ENCODE measurements around the gene PBX3. TPM values are rescaled to one million over a fixed set of nuclear protein-coding genes. Genes with fewer than 3 reads are reported as not detected.

The PBX3 gene
- total and polyA plus RNA-seq, 2 of the 13 experiments (the other 11 are each of a cell fraction or from before 2014, with no cell fraction given): 6.0 to 11.2 TPM

GRCh38 chr9:125969868-125970267 lies 222.7 kb downstream of the PBX3 start:
- H3K9me3 ChIP-seq (ENCODE audit: low read length): no peaks in the 10 kb centered on the region
- 17% methylated on average over 2 of the region's 5 CpGs for WGBS (ENCODE audit: low lambda C conversion rate)
- DNase-seq (ENCODE audit: low spot score) (no peak), FAIRE-seq (no peak), ATAC-seq (no peak)
- no peaks in the 10 kb centered on the region for H3K79me2 ChIP-seq (ENCODE audit: insufficient read depth, low read length)
- H2AFZ ChIP-seq (ENCODE audit: low read length): no peak overlapping the region
- in situ Hi-C loops (cut with HindIII; ENCODE audit: extremely low pct_ligation_motif_present, low pct_unique_long_range_greater_than_20kb): no loop called here
- CTCF ChIA-PET (ENCODE audit: low intra/inter-chr PET ratio, low total read pairs): no interaction called here
- no peak overlapping the region for H3K4me3 ChIP-seq (replicated peaks in 1 of 3; ENCODE audit: insufficient read depth in 1 of 3, low read depth in 2 of 3, low read length in 3 of 3)
- no peak overlapping the region for H3K4me2 ChIP-seq (ENCODE audit: low read depth, low read length)
- POLR2A ChIA-PET: no interaction called here
- peaks cover under 1 to 2% of the 10 kb centered on the region in 2 experiments; a peak in 1 of 5 replicates for H3K36me3 ChIP-seq (replicated peaks in 1 of 2; ENCODE audit: control insufficient read depth in 1 of 2, insufficient read depth in 2 of 2, low read length in 2 of 2)
- no peaks in the 10 kb centered on the region for H3K4me1 ChIP-seq (ENCODE audit: insufficient read depth, low read length)
- intact Hi-C loops (cut with micrococcal nuclease; ENCODE audit: unreplicated experiment): no loop called here
- BruUV-seq (replicated peaks): no TSS peak
- H4K20me1 ChIP-seq (ENCODE audit: insufficient read depth, low read length): no peaks in the 10 kb centered on the region
- H3K9ac ChIP-seq (ENCODE audit: insufficient read depth, low read depth, low read length): no peak overlapping the region
- H3K27ac ChIP-seq (ENCODE audit: extremely low read length, insufficient read depth, low read length): no peak overlapping the region
- H3K27me3 ChIP-seq (ENCODE audit: control insufficient read depth in 1 of 2, insufficient read depth in 2 of 2, low read length in 2 of 2): no peaks in the 10 kb centered on the region
- no peak for TF ChIP-seq NFATC3 (CRISPR knock-in tag; IDR thresholded peaks at IDR 0.05)
- no peak for TF ChIP-seq ZNF274 (CRISPR knock-in tag; IDR thresholded peaks at IDR 0.05)
- no peak for TF ChIP-seq HHEX (CRISPR knock-in tag; IDR thresholded peaks at IDR 0.05)
- no peak for TF ChIP-seq ARNT (IDR thresholded peaks at IDR 0.05)
- TF ChIP-seq DNMT1 (CRISPR knock-in tag; IDR thresholded peaks at IDR 0.05): no peak
- no peak for TF ChIP-seq POLR2AphosphoS5 (IDR thresholded peaks at IDR 0.05; ENCODE audit: low read depth, low read length)
- no peak for TF ChIP-seq ZNF512 (CRISPR knock-in tag; IDR thresholded peaks at IDR 0.05)
- TF ChIP-seq HNF4G (IDR thresholded peaks at IDR 0.05; ENCODE audit: borderline replicate concordance, low read depth, low read length): no peak
- TF ChIP-seq HNF4G (CRISPR knock-in tag; IDR thresholded peaks at IDR 0.05; ENCODE audit: borderline replicate concordance, low read depth): no peak
- TF ChIP-seq POGK (CRISPR knock-in tag; conservative IDR thresholded peaks at IDR 0.05): no peak
- TF ChIP-seq ZNF331 (CRISPR knock-in tag; IDR thresholded peaks at IDR 0.05): no peak
- TF ChIP-seq FOXK2 (IDR thresholded peaks at IDR 0.05): no peak
- TF ChIP-seq GATAD1 (CRISPR knock-in tag; IDR thresholded peaks at IDR 0.05): no peak
- TF ChIP-seq HOXA5 (CRISPR knock-in tag; IDR thresholded peaks at IDR 0.05): no peak
- no peak for TF ChIP-seq AKNA (CRISPR knock-in tag; IDR thresholded peaks at IDR 0.05; ENCODE audit: borderline replicate concordance)
- no peak for TF ChIP-seq ZNF124 (CRISPR knock-in tag; IDR thresholded peaks at IDR 0.05)
- TF ChIP-seq ZNF276 (CRISPR knock-in tag; IDR thresholded peaks at IDR 0.05; ENCODE audit: low read depth): no peak
- TF ChIP-seq ZNF598 (CRISPR knock-in tag; IDR thresholded peaks at IDR 0.05; ENCODE audit: borderline replicate concordance): no peak

Data from HepG2 (cell line).